Measurements from ENCODE around the gene SPDYE3.

SPDYE3 gene

DNA sequence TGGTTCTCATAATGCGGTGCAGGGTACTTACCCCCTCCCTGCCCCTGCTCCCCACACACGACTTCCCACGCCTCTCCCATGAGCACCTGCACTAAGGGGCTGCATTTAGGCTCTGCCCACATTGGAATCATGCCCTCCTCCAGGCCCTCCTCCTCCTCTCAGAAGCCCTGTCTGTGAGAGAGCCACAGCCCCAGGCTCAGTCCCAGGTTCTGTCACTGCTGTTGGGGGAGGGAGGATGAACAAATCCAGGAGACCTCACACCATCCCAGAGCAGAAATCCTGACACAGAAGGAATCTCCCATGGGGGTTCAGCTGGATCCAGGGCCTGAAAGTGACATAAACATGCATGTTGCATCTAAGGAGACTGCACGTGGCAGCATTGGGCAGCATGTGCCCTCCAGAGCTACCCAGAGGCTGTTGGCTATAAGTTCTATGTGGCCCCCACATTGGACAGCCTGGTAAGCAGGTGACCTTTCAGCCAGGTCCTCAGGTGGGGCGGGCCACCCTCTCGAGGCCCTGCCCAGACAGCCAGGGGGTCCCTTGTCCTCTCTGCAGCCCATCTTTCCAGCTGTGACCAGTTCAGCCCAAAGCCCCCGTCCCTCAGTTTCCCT is 64.2 kb downstream of the SPDYE3 start:
- no peak for DNase-seq (ENCODE audit: low read depth)

All from ELR (cell line).